ENCODE measurements around the gene TPPP2.

TPPP2 gene

DNA sequence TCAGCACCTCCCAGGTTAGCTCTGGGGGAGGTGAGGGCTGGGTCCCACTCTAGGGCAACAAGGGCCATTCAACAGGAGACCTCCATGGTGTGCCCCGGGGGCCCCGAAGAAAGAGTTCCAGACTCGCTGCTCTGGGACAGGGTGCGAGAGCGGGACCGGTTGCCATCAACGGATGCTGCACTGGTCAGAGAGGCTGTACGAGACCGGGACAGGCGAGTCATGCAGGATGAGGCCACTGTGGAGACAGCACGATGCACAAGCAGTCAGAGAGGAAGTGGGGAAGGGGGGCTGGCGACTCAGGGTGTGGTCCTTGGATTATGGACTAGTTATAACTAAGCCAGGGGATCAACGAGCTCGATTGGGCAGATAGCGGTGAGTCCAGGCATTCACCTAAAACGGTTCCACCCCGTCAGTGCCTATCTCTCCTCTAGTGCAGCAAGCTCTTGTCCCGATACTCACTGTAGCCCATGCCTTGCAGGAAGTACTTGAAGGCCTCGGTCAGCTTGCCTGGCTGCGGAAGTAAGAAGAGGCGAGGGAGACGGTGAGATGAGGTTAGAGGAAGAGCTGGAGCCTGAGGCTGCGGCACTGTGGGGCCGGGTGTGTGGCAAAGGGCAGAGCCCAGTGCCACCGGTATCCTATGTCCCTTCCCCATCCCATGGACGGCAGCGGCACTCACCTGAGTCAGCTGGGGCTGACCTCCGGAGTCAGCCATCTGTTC is 12.3 kb upstream of the TPPP2 start:
- no peak for ATAC-seq
- TF ChIP-seq CSDC2 (CRISPR knock-in tag; IDR thresholded peaks at IDR 0.05), result no peak
- no peak for TF ChIP-seq SNAI2 (CRISPR knock-in tag; IDR thresholded peaks at IDR 0.05)
- no peak for TF ChIP-seq ARNTL (CRISPR knock-in tag; IDR thresholded peaks at IDR 0.05; ENCODE audit: borderline replicate concordance, low read depth)
- no peak for TF ChIP-seq ZFP3 (CRISPR knock-in tag; IDR thresholded peaks at IDR 0.05)
- TF ChIP-seq TSHZ2 (CRISPR knock-in tag; IDR thresholded peaks at IDR 0.05), result no peak
- no peak for TF ChIP-seq ESRRG (CRISPR knock-in tag; IDR thresholded peaks at IDR 0.05)
- no peak for TF ChIP-seq ZNF565 (CRISPR knock-in tag; conservative IDR thresholded peaks at IDR 0.05; ENCODE audit: low read depth)
- no peak for TF ChIP-seq ZNF70 (CRISPR knock-in tag; IDR thresholded peaks at IDR 0.05)

GRCh38 chr14:21018286-21018685 is 11.7 kb upstream of the TPPP2 start:
- ATAC-seq, result no peak
- TF ChIP-seq ARNTL (CRISPR knock-in tag; IDR thresholded peaks at IDR 0.05; ENCODE audit: borderline replicate concordance, low read depth) (no peak), PPARA (CRISPR knock-in tag; IDR thresholded peaks at IDR 0.05; ENCODE audit: borderline replicate concordance) (no peak), GLIS3 (CRISPR knock-in tag; IDR thresholded peaks at IDR 0.05) (no peak), TSHZ2 (CRISPR knock-in tag; IDR thresholded peaks at IDR 0.05) (no peak), ESRRG (CRISPR knock-in tag; IDR thresholded peaks at IDR 0.05) (no peak), CSRNP3 (CRISPR knock-in tag; IDR thresholded peaks at IDR 0.05) (no peak), ZNF565 (CRISPR knock-in tag; conservative IDR thresholded peaks at IDR 0.05; ENCODE audit: low read depth) (no peak), TOX (CRISPR knock-in tag; IDR thresholded peaks at IDR 0.05; ENCODE audit: borderline replicate concordance) (no peak), OSR1 (CRISPR knock-in tag; IDR thresholded peaks at IDR 0.05) (no peak), ZFP30 (CRISPR knock-in tag; IDR thresholded peaks at IDR 0.05) (no peak), CSDC2 (CRISPR knock-in tag; IDR thresholded peaks at IDR 0.05) (no peak), TCF4 (CRISPR knock-in tag; IDR thresholded peaks at IDR 0.05; ENCODE audit: borderline replicate concordance) (no peak), ZFP3 (CRISPR knock-in tag; IDR thresholded peaks at IDR 0.05) (no peak), ZNF70 (CRISPR knock-in tag; IDR thresholded peaks at IDR 0.05) (no peak)
- TF ChIP-seq, protein P1, sequence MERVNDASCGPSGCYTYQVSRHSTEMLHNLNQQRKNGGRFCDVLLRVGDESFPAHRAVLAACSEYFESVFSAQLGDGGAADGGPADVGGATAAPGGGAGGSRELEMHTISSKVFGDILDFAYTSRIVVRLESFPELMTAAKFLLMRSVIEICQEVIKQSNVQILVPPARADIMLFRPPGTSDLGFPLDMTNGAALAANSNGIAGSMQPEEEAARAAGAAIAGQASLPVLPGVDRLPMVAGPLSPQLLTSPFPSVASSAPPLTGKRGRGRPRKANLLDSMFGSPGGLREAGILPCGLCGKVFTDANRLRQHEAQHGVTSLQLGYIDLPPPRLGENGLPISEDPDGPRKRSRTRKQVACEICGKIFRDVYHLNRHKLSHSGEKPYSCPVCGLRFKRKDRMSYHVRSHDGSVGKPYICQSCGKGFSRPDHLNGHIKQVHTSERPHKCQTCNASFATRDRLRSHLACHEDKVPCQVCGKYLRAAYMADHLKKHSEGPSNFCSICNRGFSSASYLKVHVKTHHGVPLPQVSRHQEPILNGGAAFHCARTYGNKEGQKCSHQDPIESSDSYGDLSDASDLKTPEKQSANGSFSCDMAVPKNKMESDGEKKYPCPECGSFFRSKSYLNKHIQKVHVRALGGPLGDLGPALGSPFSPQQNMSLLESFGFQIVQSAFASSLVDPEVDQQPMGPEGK (CRISPR knock-in tag; IDR thresholded peaks at IDR 0.05; ENCODE audit: borderline replicate concordance), result no peak

- TF ChIP-seq ZFP30 (CRISPR knock-in tag; IDR thresholded peaks at IDR 0.05) (no peak), CSDC2 (CRISPR knock-in tag; IDR thresholded peaks at IDR 0.05) (no peak), ARNTL (CRISPR knock-in tag; IDR thresholded peaks at IDR 0.05; ENCODE audit: borderline replicate concordance, low read depth) (no peak), ISL1 (CRISPR knock-in tag; IDR thresholded peaks at IDR 0.05) (no peak)
- TF ChIP-seq, protein P1 (CRISPR knock-in tag; IDR thresholded peaks at IDR 0.05; ENCODE audit: borderline replicate concordance), result no peak
- ATAC-seq, result no peak
Observed at GRCh38 chr14:21018781-21019180, 11.2 kb upstream of the TPPP2 start.

Measured in SK-N-SH treated with all-trans-retinoic acid at 6 μM for 48 hours (cell line).